Measurements from ENCODE around the gene PLEKHA3.
A peak's percentile ranks its signal among the peaks of the same experiment; 100 is the strongest.

Gene PLEKHA3

GRCh38 chr2:178514664-178515063 is 34.4 kb downstream of the PLEKHA3 start:
- Histone ChIP-seq H3K4me3 (ENCODE audit: low read depth, low read length) (no peak overlapping the region), H3K36me3 (ENCODE audit: control insufficient read depth, insufficient read depth, low read length) (no peaks in the 10 kb centered on the region), H3K27ac (no peak overlapping the region), H3K9me3 (ENCODE audit: control insufficient read depth, low read length) (no peaks in the 10 kb centered on the region), H3K9ac (no peak overlapping the region), H2AFZ (no peak overlapping the region), H3K4me1 (no peaks in the 10 kb centered on the region), H3K4me2 (ENCODE audit: low read length) (no peak overlapping the region), H3K79me2 (peaks cover 3% of the 10 kb centered on the region), H3K27me3 (ENCODE audit: control insufficient read depth, insufficient read depth, low read length) (no peaks in the 10 kb centered on the region)
- no peak for TF ChIP-seq CTCF (IDR thresholded peaks at IDR 0.05)

GRCh38 chr2:178517496-178517895 is 37.2 kb downstream of the PLEKHA3 start:
- Histone ChIP-seq H3K27ac (no peak overlapping the region), H3K9me3 (ENCODE audit: control insufficient read depth, low read length) (no peaks in the 10 kb centered on the region), H3K36me3 (ENCODE audit: control insufficient read depth, insufficient read depth, low read length) (no peaks in the 10 kb centered on the region), H3K79me2 (no peaks in the 10 kb centered on the region), H3K27me3 (ENCODE audit: control insufficient read depth, insufficient read depth, low read length) (no peaks in the 10 kb centered on the region), H3K9ac (no peak overlapping the region), H3K4me2 (ENCODE audit: low read length) (no peak overlapping the region), H3K4me3 (ENCODE audit: low read depth, low read length) (no peak overlapping the region), H3K4me1 (no peaks in the 10 kb centered on the region), H2AFZ (no peak overlapping the region)
- no peak for TF ChIP-seq CTCF (IDR thresholded peaks at IDR 0.05)

DNA sequence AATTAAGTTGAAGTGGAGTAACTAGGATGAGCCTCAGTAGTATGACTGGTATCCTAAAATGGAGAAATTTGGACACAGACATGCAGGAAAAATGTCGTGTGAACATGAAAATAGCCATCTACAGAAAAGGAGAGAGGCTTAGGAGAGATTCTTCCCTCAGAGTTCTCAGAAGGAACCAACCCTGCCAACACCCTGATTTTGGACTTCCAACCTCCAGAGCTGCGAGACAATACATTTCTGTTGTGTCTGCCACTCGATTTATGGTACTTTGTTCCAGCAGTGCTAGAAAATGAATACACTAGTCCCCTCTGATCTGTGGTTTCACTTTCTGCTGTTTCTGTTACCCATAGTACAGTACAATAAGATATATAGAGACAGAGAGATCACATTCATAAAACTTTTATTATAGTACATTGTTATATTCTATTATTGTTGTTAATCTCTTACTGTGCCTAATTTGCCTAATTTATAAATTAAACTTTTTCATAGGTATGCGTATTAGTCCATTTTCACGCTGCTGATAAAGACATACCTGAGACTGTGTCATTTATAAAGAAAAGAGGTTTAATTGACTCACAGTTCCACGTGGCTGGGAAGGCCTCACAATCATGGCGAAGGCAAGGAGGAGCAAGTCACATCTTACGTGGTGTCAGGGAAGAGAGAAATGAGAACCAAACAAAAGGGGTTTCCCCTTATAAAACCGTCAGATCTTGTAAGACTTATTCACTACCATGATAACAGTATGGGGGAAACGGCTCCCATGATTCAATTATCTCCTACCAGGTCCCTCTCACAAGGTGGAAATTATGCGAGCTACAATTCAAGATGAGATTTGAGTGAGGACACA is 41.3 kb downstream of the PLEKHA3 start:
- Histone ChIP-seq H3K9ac (no peak overlapping the region), H3K4me2 (ENCODE audit: low read length) (no peak overlapping the region), H3K9me3 (ENCODE audit: control insufficient read depth, low read length) (no peaks in the 10 kb centered on the region), H3K36me3 (ENCODE audit: control insufficient read depth, insufficient read depth, low read length) (no peaks in the 10 kb centered on the region), H3K79me2 (no peaks in the 10 kb centered on the region), H3K27ac (no peak overlapping the region), H3K27me3 (ENCODE audit: control insufficient read depth, insufficient read depth, low read length) (no peaks in the 10 kb centered on the region), H3K4me3 (ENCODE audit: low read depth, low read length) (no peak overlapping the region), H2AFZ (no peak overlapping the region), H3K4me1 (no peaks in the 10 kb centered on the region)
- no peak for TF ChIP-seq CTCF (IDR thresholded peaks at IDR 0.05)

- TF ChIP-seq CTCF (IDR thresholded peaks at IDR 0.05) = peak; percentile 61
- Histone ChIP-seq H3K36me3 (ENCODE audit: control insufficient read depth, insufficient read depth, low read length) (no peaks in the 10 kb centered on the region), H2AFZ (peak overlapping the region; percentile 85), H3K27me3 (ENCODE audit: control insufficient read depth, insufficient read depth, low read length) (no peaks in the 10 kb centered on the region), H3K27ac (peak overlapping the region; percentile 24), H3K4me1 (no peaks in the 10 kb centered on the region), H3K4me3 (ENCODE audit: low read depth, low read length) (peak overlapping the region; percentile 56), H3K79me2 (no peaks in the 10 kb centered on the region), H3K9me3 (ENCODE audit: control insufficient read depth, low read length) (no peaks in the 10 kb centered on the region), H3K9ac (no peak overlapping the region), H3K4me2 (ENCODE audit: low read length) (peak overlapping the region; percentile 53)
These were observed 42.8 kb downstream of the PLEKHA3 start for GRCh38 chr2:178522950-178523595.
